Karpas-422 (cell line): Measurements from ENCODE around the gene SOCS7. TPM values are rescaled to one million over a fixed set of nuclear protein-coding genes. Genes with fewer than 3 reads are reported as not detected.

Experiments used
- DNase-seq: peaks from one replicate; pipeline ENCODE4 v3.0.0-alpha.2; 2015
- H2AFZ ChIP-seq: fragments of 200-600 bp; sonication (generic); 2 replicates; pipeline ENCODE4 v1.6.1; 2014; ENCODE audit warnings: antibody characterized with exemption, low read length, mixed read lengths
- H3K27ac ChIP-seq: fragments of 200-600 bp; sonication (generic); 2 replicates; pipeline ENCODE4 v1.5.1; 2014; ENCODE audit warnings: mild to moderate bottlenecking, low read length, moderate library complexity
- H3K27me3 ChIP-seq: fragments of 200-600 bp; sonication (generic); 2 replicates; pipeline ENCODE4 v1.6.1; 2014; ENCODE audit warnings: low read length, mixed read lengths
- H3K36me3 ChIP-seq: fragments of 200-600 bp; sonication (generic); 2 replicates; pipeline ENCODE4 v1.6.1; 2014; ENCODE audit warnings: low read length, mixed read lengths; ENCODE audit not compliant: insufficient read depth
- H3K4me1 ChIP-seq: fragments of 200-600 bp; sonication (generic); 2 replicates; pipeline ENCODE4 v1.6.1; 2014; ENCODE audit warnings: mild to moderate bottlenecking, low read length, mixed read lengths
- H3K4me2 ChIP-seq: fragments of 200-600 bp; sonication (generic); 2 replicates; pipeline ENCODE4 v1.6.1; 2014; ENCODE audit warnings: low read length, low read depth, mild to moderate bottlenecking; ENCODE audit not compliant: poor library complexity, severe bottlenecking
- H3K4me3 ChIP-seq: fragments of 200-600 bp; sonication (generic); 2 replicates; pipeline ENCODE4 v1.5.1; 2014; ENCODE audit warnings: mild to moderate bottlenecking, antibody characterized with exemption, low read length, mixed read lengths
- H3K79me2 ChIP-seq: fragments of 200-600 bp; sonication (generic); 2 replicates; pipeline ENCODE4 v1.6.1; 2014; ENCODE audit warnings: mild to moderate bottlenecking, low read length, mixed read lengths
- H3K9ac ChIP-seq: fragments of 200-600 bp; sonication (generic); 2 replicates; pipeline ENCODE4 v1.6.0; 2014; ENCODE audit warnings: low read length
- H3K9me2 ChIP-seq: fragments of 200-600 bp; sonication (generic), shearing (Covaris generic); replicated peaks from 2 replicates; pipeline ENCODE4 v1.6.0; 2014; ENCODE audit warnings: mild to moderate bottlenecking, low read length, moderate library complexity; ENCODE audit not compliant: insufficient read depth
- H3K9me3 ChIP-seq: fragments of 300-700, 200-600 bp; sonication (generic); 2 replicates; pipeline ENCODE4 v1.6.1; 2014; ENCODE audit warnings: low read length, mixed read lengths
- H4K20me1 ChIP-seq: fragments of 200-600 bp; sonication (generic); 2 replicates; pipeline ENCODE4 v1.6.1; 2014; ENCODE audit warnings: mild to moderate bottlenecking, antibody characterized with exemption, low read length, low read depth; ENCODE audit not compliant: insufficient read depth
- total RNA-seq: library from RNA; depleted of rRNA; stranded (reverse); fragments of >200 nt; shearing (Covaris generic); gene quantifications from 2 replicates; pipeline ENCODE4 v1.2.3, GENCODE V29; 2014; ENCODE audit warnings: low replicate concordance

The SOCS7 gene
- total RNA-seq, 1 experiment from 2014 or later, result 26.5 TPM

DNA sequence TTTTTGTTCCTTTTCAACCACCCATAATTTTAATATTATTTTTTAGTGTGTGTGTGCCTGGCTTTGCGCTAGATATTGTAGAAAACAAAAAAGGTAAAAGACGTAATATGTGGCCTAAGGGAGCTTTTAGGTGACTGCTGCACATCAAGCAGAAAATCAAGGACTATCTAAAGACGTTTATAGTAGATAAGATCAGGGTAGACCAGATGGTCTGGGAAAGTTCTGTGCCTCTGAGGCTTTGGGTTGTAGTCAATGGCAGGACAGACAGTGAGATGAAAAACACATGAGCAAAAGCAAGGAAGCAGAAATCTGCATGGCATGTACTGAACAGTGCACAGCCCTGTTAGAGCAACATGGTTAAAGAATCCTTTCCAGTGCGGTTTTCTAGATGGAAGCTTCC, 49.8 kb downstream of the SOCS7 start:
- no peak overlapping the region for H3K27ac ChIP-seq
- H3K9me3 ChIP-seq, result no peaks in the 10 kb centered on the region
- DNase-seq, result no peak
- H2AFZ ChIP-seq, result no peak overlapping the region
- H4K20me1 ChIP-seq, result no peaks in the 10 kb centered on the region; the same call in 1 of the 2 replicates
- H3K9ac ChIP-seq, result no peak overlapping the region
- no peak overlapping the region for H3K4me2 ChIP-seq
- no peak overlapping the region for H3K4me3 ChIP-seq
- H3K27me3 ChIP-seq, result no peaks in the 10 kb centered on the region
- H3K36me3 ChIP-seq, result no peaks in the 10 kb centered on the region
- no peaks in the 10 kb centered on the region for H3K4me1 ChIP-seq
- no peaks in the 10 kb centered on the region for H3K79me2 ChIP-seq
- no peaks in the 10 kb centered on the region for H3K9me2 ChIP-seq

DNA sequence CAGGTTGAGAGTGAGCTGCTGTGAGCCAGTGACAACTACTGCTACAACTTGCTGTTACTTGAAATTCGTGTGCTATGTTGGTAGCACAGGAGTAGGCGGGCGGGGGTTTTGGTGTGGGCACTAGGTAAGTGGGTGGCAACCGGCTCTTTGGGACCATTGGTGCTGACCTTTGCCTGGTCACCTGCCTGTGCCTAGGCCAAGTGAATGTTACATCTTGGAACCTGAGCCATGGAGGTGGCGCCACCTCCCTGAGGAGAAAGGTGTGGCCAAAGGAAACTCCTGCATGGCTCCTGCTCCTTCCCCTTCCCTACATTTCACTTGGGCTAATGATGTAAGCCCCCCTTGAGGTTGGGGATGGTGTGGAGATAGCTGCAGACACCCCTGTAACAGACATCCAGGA, 51.3 kb downstream of the SOCS7 start:
- no peaks in the 10 kb centered on the region for H3K9me2 ChIP-seq
- no peaks in the 10 kb centered on the region; the same call in 1 of the 2 replicates for H4K20me1 ChIP-seq
- no peak for DNase-seq
- no peaks in the 10 kb centered on the region for H3K4me1 ChIP-seq
- H3K27me3 ChIP-seq, result no peaks in the 10 kb centered on the region
- no peak overlapping the region for H3K4me2 ChIP-seq
- H3K9me3 ChIP-seq, result no peaks in the 10 kb centered on the region
- H3K79me2 ChIP-seq, result no peaks in the 10 kb centered on the region
- no peak overlapping the region for H3K27ac ChIP-seq
- no peak overlapping the region for H3K4me3 ChIP-seq
- H2AFZ ChIP-seq, result no peak overlapping the region
- H3K9ac ChIP-seq, result no peak overlapping the region
- no peaks in the 10 kb centered on the region for H3K36me3 ChIP-seq

DNA sequence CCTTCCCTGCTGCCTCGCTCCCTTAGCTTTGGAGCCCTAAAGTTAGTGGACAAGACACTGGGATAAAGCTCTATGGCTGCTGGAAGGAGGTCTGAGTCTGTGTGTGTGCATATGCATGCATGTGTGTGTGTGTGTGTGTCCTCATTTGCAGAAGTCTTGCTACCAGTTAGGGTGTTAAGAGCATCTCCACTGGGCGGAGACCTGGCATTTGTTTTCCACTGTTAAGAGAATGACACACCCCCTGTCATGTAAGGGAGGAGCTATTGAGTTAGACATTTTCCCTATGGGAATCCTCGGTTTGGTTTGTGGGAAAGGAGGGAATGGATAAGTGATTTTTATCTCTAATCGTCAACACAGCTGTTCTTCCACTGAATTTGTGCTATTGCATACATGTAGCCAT, 51.8 kb downstream of the SOCS7 start:
- no peaks in the 10 kb centered on the region for H3K27me3 ChIP-seq
- no peak overlapping the region for H2AFZ ChIP-seq
- no peak overlapping the region for H3K4me3 ChIP-seq
- no peak overlapping the region for H3K27ac ChIP-seq
- H3K9me3 ChIP-seq, result no peaks in the 10 kb centered on the region
- H3K79me2 ChIP-seq, result no peaks in the 10 kb centered on the region
- no peak overlapping the region for H3K4me2 ChIP-seq
- no peaks in the 10 kb centered on the region for H3K36me3 ChIP-seq
- no peak overlapping the region for H3K9ac ChIP-seq
- DNase-seq, result peak; percentile 54
- H4K20me1 ChIP-seq, result no peaks in the 10 kb centered on the region; the same call in 1 of the 2 replicates
- no peaks in the 10 kb centered on the region for H3K4me1 ChIP-seq
- no peaks in the 10 kb centered on the region for H3K9me2 ChIP-seq

DNA sequence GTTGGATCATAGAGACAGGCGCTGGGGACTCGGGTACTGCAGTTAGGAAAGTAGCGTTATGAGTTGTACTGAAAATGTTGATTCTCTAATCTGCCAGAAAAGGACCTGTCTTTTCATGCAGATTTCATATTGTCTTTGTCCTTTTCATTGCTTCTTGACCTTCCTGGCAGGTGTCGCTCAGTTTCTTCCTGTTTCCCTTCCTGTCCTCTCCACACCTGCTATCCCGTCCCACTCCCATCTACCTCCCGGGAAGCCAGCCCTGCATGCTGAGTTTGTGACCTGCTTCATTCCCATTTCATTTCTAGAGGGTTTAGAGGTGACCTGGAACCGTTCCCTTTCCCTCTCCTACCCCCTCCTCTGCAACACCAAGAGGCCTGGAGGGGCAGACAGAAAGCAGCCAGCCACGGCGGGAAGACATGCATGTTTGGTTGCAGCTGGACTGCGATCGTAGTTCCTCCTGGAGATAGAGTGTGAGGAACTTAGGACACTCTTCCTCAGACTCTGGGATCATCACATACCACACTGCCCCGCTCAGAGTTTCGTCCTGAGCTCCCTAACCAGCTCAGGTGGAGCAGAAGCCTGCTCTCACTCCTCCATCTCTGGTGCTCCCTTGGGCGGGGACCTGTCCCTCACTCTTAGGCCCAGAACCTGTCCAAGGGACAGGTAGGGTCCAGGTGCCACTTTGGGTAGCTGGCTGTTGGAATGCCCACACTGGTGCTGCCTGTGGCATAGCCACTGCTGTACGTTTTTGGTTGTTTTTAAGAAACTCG, 52.7 kb downstream of the SOCS7 start:
- Histone ChIP-seq H3K9me2 (no peaks in the 10 kb centered on the region), H3K79me2 (no peaks in the 10 kb centered on the region)
- DNase-seq, result no peak

DNA sequence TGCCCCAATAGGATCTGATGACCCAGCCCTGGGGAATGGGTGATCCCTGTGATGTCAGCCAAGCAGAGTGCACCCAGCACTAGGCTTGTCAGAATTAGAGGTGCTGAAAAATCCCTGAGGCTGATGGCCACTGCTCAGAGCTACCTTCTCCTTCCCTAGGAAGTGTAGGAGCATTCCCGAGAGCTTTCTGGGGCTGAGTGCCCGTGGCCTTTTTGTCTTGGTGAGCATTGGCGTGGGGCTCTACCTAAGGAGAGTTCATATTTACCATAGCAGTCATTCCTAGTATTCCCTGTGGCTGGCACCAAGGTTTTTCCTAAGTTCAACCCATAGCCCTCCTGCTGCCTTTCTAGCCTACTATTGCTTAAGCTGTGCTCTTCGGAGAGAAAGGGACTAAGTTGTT, 54.0 kb downstream of the SOCS7 start:
- Histone ChIP-seq H3K9me2 (no peaks in the 10 kb centered on the region), H2AFZ (no peak overlapping the region), H3K27ac (no peak overlapping the region), H4K20me1 (no peaks in the 10 kb centered on the region; the same call in 1 of the 2 replicates), H3K27me3 (no peaks in the 10 kb centered on the region), H3K4me1 (no peaks in the 10 kb centered on the region), H3K9me3 (no peaks in the 10 kb centered on the region), H3K36me3 (no peaks in the 10 kb centered on the region), H3K4me3 (no peak overlapping the region), H3K4me2 (no peak overlapping the region), H3K79me2 (no peaks in the 10 kb centered on the region), H3K9ac (no peak overlapping the region)
- DNase-seq, result no peak

More for the DNA sequence above, 52.7 kb downstream of the SOCS7 start:
- Histone ChIP-seq H4K20me1 (no peaks in the 10 kb centered on the region; the same call in 1 of the 2 replicates), H3K36me3 (no peaks in the 10 kb centered on the region), H3K9ac (no peak overlapping the region), H3K27me3 (no peaks in the 10 kb centered on the region), H3K4me3 (no peak overlapping the region), H3K4me2 (no peak overlapping the region), H3K9me3 (no peaks in the 10 kb centered on the region), H2AFZ (no peak overlapping the region), H3K27ac (no peak overlapping the region), H3K4me1 (no peaks in the 10 kb centered on the region)

DNA sequence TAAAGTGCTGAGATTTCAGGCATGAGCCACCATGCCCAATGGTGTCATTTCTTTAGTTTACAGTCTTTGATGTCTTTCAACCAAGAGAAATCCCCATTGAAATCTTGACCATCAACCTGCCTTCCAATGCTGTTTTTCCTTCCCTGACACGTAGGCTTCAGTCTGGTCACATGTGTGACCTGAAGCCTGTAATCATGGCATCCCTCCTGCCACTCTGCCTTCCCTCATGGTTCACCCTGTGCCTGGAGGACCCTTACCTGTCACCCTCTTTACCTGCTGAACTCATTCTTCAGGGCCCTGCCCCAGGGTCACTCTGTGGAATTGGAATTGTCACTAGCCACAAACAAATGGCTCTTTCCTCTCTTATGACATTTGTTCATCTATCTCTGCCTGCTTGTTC, 58.6 kb downstream of the SOCS7 start:
- Histone ChIP-seq H2AFZ (no peak overlapping the region), H3K4me1 (peaks cover 8% of the 10 kb centered on the region), H3K9ac (no peak overlapping the region), H3K36me3 (no peaks in the 10 kb centered on the region), H4K20me1 (no peaks in the 10 kb centered on the region; the same call in 1 of the 2 replicates), H3K4me3 (no peak overlapping the region), H3K4me2 (no peak overlapping the region), H3K27me3 (no peaks in the 10 kb centered on the region), H3K79me2 (no peaks in the 10 kb centered on the region), H3K9me2 (no peaks in the 10 kb centered on the region), H3K27ac (no peak overlapping the region), H3K9me3 (no peaks in the 10 kb centered on the region)
- DNase-seq, result no peak

DNA sequence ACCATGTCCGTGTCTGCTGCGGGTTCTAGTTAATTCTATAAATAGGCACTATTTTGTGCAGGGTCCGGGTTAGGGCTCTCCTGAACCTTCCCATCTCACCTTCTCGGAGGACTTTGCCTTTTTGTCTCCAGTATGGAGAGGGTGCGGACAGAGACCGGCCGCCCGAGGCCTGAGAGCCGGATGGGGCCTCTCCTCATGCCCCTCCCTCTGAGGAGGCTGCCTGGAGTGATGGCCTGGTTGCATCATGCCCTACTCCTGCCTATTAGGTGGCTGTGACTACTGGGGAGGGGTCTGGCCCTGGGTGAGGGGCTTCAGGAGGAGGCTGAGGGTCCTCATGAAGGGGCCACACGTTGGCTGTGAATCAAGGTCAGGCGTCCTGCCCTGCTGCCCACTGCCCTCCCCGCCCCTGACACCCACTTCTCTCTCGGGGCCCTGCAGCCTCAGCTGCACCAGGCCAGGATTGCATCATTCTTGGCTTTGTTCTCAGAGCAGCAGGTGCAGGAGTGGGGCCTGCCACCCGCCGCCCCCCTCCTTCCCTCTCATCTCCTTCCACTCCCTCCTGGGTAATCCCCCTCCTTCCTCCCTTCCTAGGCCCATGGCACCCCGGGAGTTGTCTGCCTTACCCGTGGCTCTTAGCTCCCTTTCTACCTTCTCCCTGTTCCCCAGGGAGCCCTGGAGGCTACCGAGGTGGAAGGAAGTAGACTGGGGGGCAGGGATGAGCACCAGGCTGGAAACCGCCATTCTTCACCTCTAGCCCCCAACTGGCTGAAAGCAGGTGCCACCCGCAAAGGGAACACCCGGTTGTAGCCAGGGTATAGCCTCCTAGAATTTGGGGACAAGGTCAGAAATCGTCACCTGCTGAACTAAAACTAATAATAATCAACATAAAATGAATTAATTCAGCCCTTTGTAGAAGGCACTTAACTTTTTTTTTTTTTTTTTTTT, 63.9 kb downstream of the SOCS7 start:
- Histone ChIP-seq H3K9me2 (no peaks in the 10 kb centered on the region), H3K27me3 (no peaks in the 10 kb centered on the region), H3K79me2 (no peaks in the 10 kb centered on the region), H3K27ac (peak overlapping the region; percentile 58; the same call in 1 of the 2 replicates), H3K4me3 (peak overlapping the region; percentile 61; the same call in 1 of the 2 replicates), H3K9me3 (no peaks in the 10 kb centered on the region), H4K20me1 (no peaks in the 10 kb centered on the region), H3K9ac (peak overlapping the region; percentile 71), H3K36me3 (no peaks in the 10 kb centered on the region), H2AFZ (peak overlapping the region; percentile 75), H3K4me1 (peaks cover 21% of the 10 kb centered on the region), H3K4me2 (peak overlapping the region; percentile 68)
- DNase-seq, result peak; percentile 74

DNA sequence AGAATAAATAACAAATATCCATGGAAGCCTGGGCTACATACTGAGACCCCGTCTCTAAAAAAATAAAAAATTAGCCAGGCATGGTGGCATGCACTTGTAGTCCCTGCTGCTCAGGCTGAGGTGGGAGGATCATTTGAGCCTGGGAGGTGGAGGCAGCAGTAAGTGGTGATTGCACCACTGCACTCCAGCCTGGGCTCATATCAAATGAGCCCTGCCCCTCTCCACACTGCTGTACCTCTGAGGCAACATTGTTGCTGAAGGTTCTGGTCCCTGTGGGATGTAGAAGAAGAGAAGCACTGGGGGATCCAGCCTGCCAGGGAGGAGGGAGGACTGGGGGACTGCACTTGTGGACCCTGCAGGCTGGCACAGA, 65.2 kb downstream of the SOCS7 start:
- no peaks in the 10 kb centered on the region for H4K20me1 ChIP-seq
- no peaks in the 10 kb centered on the region for H3K9me3 ChIP-seq
- no peaks in the 10 kb centered on the region for H3K36me3 ChIP-seq
- no peak overlapping the region for H3K27ac ChIP-seq
- H2AFZ ChIP-seq, result no peak overlapping the region
- no peak for DNase-seq
- no peaks in the 10 kb centered on the region for H3K79me2 ChIP-seq
- peaks cover 26% of the 10 kb centered on the region for H3K4me1 ChIP-seq
- H3K4me2 ChIP-seq, result no peak overlapping the region
- H3K4me3 ChIP-seq, result no peak overlapping the region
- H3K27me3 ChIP-seq, result no peaks in the 10 kb centered on the region
- H3K9ac ChIP-seq, result peak overlapping the region; percentile 33; the same call in 1 of the 2 replicates
- no peaks in the 10 kb centered on the region for H3K9me2 ChIP-seq
